Mesendoderm (in vitro differentiated cells): ENCODE data around the gene SLCO2A1.

Source experiments
- DNase-seq: peaks from one replicate; pipeline ENCODE4 v3.0.0; 2013
- H2AK5ac ChIP-seq: 2 replicates; pipeline ENCODE4 v1.6.1; 2013; ENCODE audit warnings: low read length, inconsistent platforms
- H2BK120ac ChIP-seq: 2 replicates; pipeline ENCODE4 v1.6.1; 2013; ENCODE audit warnings: low read depth, mild to moderate bottlenecking, low read length, moderate library complexity, mixed read lengths
- H2BK15ac ChIP-seq: replicated peaks from 2 replicates; pipeline ENCODE4 v1.6.1; 2013; ENCODE audit warnings: low read depth, mild to moderate bottlenecking, moderate library complexity
- H2BK5ac ChIP-seq: 2 replicates; pipeline ENCODE4 v1.6.1; 2013; ENCODE audit warnings: low read length, inconsistent platforms
- H3K18ac ChIP-seq: 2 replicates; pipeline ENCODE4 v1.6.1; 2013; ENCODE audit warnings: mild to moderate bottlenecking, low read length, mixed read lengths
- H3K23ac ChIP-seq: one replicate; pipeline ENCODE4 v1.6.1; 2013; ENCODE audit warnings: low read length
- H3K27ac ChIP-seq: 2 replicates; pipeline ENCODE4 v1.5.1; 2013; ENCODE audit warnings: low read depth, mild to moderate bottlenecking, inconsistent platforms, low read length, moderate library complexity
- H3K27me3 ChIP-seq: 2 replicates; pipeline ENCODE4 v1.6.1; 2013; ENCODE audit warnings: low read length, control low read depth, mild to moderate bottlenecking, inconsistent platforms; ENCODE audit not compliant: insufficient read depth, poor library complexity
- H3K36me3 ChIP-seq: 2 replicates; pipeline ENCODE4 v1.6.1; 2013; ENCODE audit warnings: low read length, inconsistent platforms; ENCODE audit not compliant: control insufficient read depth, insufficient read depth
- H3K4ac ChIP-seq: one replicate; pipeline ENCODE4 v1.6.1; 2013; ENCODE audit warnings: low read depth, mild to moderate bottlenecking, low read length, moderate library complexity
- H3K4me1 ChIP-seq: 2 replicates; pipeline ENCODE4 v1.6.1; 2013; ENCODE audit warnings: low read depth, low read length, inconsistent platforms; ENCODE audit not compliant: control insufficient read depth
- H3K4me2 ChIP-seq: 2 replicates; pipeline ENCODE4 v1.6.1; 2013; ENCODE audit warnings: low read length
- H3K4me3 ChIP-seq: 2 replicates; pipeline ENCODE4 v1.5.1; 2013; ENCODE audit warnings: mild to moderate bottlenecking, low read length
- H3K56ac ChIP-seq: one replicate; pipeline ENCODE4 v1.6.1; 2013; ENCODE audit warnings: low read length
- H3K79me1 ChIP-seq: 2 replicates; pipeline ENCODE4 v1.6.1; 2013; ENCODE audit warnings: low read length, inconsistent platforms
- H3K79me2 ChIP-seq: 2 replicates; pipeline ENCODE4 v1.6.1; 2013; ENCODE audit warnings: mild to moderate bottlenecking, low read length; ENCODE audit not compliant: control insufficient read depth, insufficient read depth
- H3K9ac ChIP-seq: 2 replicates; pipeline ENCODE4 v1.6.1; 2013; ENCODE audit warnings: low read length, inconsistent platforms
- H4K5ac ChIP-seq: one replicate; pipeline ENCODE4 v1.6.1; 2013; ENCODE audit warnings: low read length
- H4K8ac ChIP-seq: one replicate; pipeline ENCODE4 v1.6.1; 2013; ENCODE audit warnings: low read depth, mild to moderate bottlenecking, control low read depth, low read length, moderate library complexity
- WGBS: extraction: QIAGEN DNeasy Blood & Tissue Kit; methylation state at CpG from one replicate; pipeline ENCODE4 v1.1.7; 2013; ENCODE audit warnings: low lambda C conversion rate, missing lambda C conversion rate; ENCODE audit not compliant: insufficient coverage; ENCODE audit errors: extremely low coverage; 5-methylcytosine and 5-hydroxymethylcytosine counted together

Gene SLCO2A1

DNA sequence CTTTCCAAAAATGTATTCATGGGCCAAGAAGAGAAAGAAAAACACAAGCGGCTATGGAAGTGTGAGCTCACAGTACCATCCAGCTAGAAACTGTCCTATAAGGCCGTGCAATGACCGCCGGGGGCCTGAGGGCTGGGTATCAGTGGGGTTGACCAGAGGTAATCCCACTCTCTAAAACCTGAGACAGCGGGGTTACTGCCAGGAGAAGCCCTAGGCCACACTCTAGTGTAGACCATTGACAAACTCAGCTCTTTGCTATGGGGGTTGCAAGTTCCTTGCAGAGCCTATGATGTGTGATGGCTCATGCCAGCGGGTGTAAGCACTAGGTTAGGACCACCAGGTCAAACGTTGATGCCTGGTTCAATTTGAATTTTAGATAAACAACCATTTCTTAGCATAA is 25.9 kb upstream of the SLCO2A1 start:
- WGBS: no CpG with 5 or more reads among the region's 7 CpGs
- no peak overlapping the region for H2BK15ac ChIP-seq
- H4K8ac ChIP-seq: no peak overlapping the region
- no peak for DNase-seq
- no peak overlapping the region for H3K4ac ChIP-seq
- H3K27ac ChIP-seq: no peak overlapping the region
- no peaks in the 10 kb centered on the region for H3K79me1 ChIP-seq
- H3K4me2 ChIP-seq: no peak overlapping the region
- H3K23ac ChIP-seq: no peak overlapping the region
- no peaks in the 10 kb centered on the region for H3K36me3 ChIP-seq
- H3K79me2 ChIP-seq: no peaks in the 10 kb centered on the region
- no peaks in the 10 kb centered on the region for H3K27me3 ChIP-seq
- H3K56ac ChIP-seq: no peak overlapping the region
- H3K9ac ChIP-seq: no peak overlapping the region
- no peak overlapping the region for H3K4me3 ChIP-seq
- no peaks in the 10 kb centered on the region for H3K4me1 ChIP-seq
- no peak overlapping the region for H2BK5ac ChIP-seq
- H2AK5ac ChIP-seq: no peak overlapping the region
- H4K5ac ChIP-seq: no peak overlapping the region
- no peak overlapping the region for H3K18ac ChIP-seq
- no peak overlapping the region for H2BK120ac ChIP-seq

- Histone ChIP-seq H3K23ac (no peak overlapping the region), H3K9ac (no peak overlapping the region), H3K18ac (no peak overlapping the region), H3K79me1 (no peaks in the 10 kb centered on the region), H3K27ac (no peak overlapping the region), H3K79me2 (no peaks in the 10 kb centered on the region), H2BK5ac (no peak overlapping the region), H3K27me3 (no peaks in the 10 kb centered on the region), H2BK120ac (no peak overlapping the region), H3K56ac (no peak overlapping the region), H4K5ac (no peak overlapping the region), H4K8ac (no peak overlapping the region), H3K36me3 (no peaks in the 10 kb centered on the region), H3K4ac (no peak overlapping the region), H2AK5ac (no peak overlapping the region), H2BK15ac (no peak overlapping the region), H3K4me1 (no peaks in the 10 kb centered on the region), H3K4me2 (no peak overlapping the region), H3K4me3 (no peak overlapping the region)
- DNase-seq: no peak
- WGBS: no CpG with 5 or more reads among the region's 3 CpGs
Observed at GRCh38 chr3:134054881-134055280, 25.2 kb upstream of the SLCO2A1 start.

DNA sequence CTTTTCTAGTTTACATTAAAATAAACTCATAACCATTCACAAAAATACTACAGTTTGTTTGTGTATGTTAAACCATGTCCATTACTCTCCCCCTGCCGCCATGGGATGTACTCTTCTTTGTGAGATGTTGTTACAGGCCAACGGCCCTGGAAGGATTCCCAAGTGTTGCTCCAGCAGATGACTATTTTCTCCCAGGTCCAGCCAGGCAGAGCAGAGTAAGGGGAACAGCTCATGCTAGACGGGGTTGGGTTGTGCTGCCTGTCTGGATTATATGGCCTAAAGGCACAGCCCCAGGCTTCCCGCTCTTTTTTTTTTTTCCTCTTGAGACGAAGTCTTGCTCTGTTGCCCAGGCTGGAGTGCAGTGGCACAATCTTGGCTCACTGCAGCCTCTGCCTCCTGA is 24.5 kb upstream of the SLCO2A1 start:
- no peak for DNase-seq
- no peak overlapping the region for H3K4ac ChIP-seq
- H3K4me2 ChIP-seq: no peak overlapping the region
- no peak overlapping the region for H2BK5ac ChIP-seq
- no peak overlapping the region for H2AK5ac ChIP-seq
- H3K36me3 ChIP-seq: no peaks in the 10 kb centered on the region
- H3K4me1 ChIP-seq: no peaks in the 10 kb centered on the region
- no peak overlapping the region for H2BK120ac ChIP-seq
- no peak overlapping the region for H3K27ac ChIP-seq
- H3K27me3 ChIP-seq: no peaks in the 10 kb centered on the region
- no peak overlapping the region for H3K18ac ChIP-seq
- no peaks in the 10 kb centered on the region for H3K79me2 ChIP-seq
- H4K8ac ChIP-seq: no peak overlapping the region
- H3K23ac ChIP-seq: no peak overlapping the region
- no peak overlapping the region for H2BK15ac ChIP-seq
- no CpG with 5 or more reads among the region's 5 CpGs for WGBS
- H3K79me1 ChIP-seq: no peaks in the 10 kb centered on the region
- no peak overlapping the region for H3K56ac ChIP-seq
- H3K4me3 ChIP-seq: no peak overlapping the region
- no peak overlapping the region for H4K5ac ChIP-seq
- H3K9ac ChIP-seq: no peak overlapping the region

GRCh38 chr3:134052370-134052769 is 22.6 kb upstream of the SLCO2A1 start:
- Histone ChIP-seq H3K4ac (no peak overlapping the region), H2BK120ac (no peak overlapping the region), H4K5ac (no peak overlapping the region), H3K4me1 (no peaks in the 10 kb centered on the region), H2BK5ac (no peak overlapping the region), H3K23ac (no peak overlapping the region), H2BK15ac (no peak overlapping the region), H3K79me2 (no peaks in the 10 kb centered on the region), H2AK5ac (no peak overlapping the region), H3K4me3 (no peak overlapping the region), H3K56ac (no peak overlapping the region), H4K8ac (no peak overlapping the region), H3K27ac (no peak overlapping the region), H3K4me2 (no peak overlapping the region), H3K18ac (no peak overlapping the region), H3K27me3 (no peaks in the 10 kb centered on the region), H3K9ac (no peak overlapping the region), H3K79me1 (no peaks in the 10 kb centered on the region), H3K36me3 (no peaks in the 10 kb centered on the region)
- DNase-seq: no peak
- no CpG with 5 or more reads among the region's 4 CpGs for WGBS

- WGBS: no CpG with 5 or more reads among the region's 1 CpG
- Histone ChIP-seq H4K5ac (no peak overlapping the region), H2AK5ac (no peak overlapping the region), H3K27ac (no peak overlapping the region), H3K27me3 (no peaks in the 10 kb centered on the region), H3K4me1 (no peaks in the 10 kb centered on the region), H3K36me3 (no peaks in the 10 kb centered on the region), H3K9ac (no peak overlapping the region), H3K4me2 (no peak overlapping the region), H3K79me2 (no peaks in the 10 kb centered on the region), H3K79me1 (no peaks in the 10 kb centered on the region), H2BK120ac (no peak overlapping the region), H2BK5ac (no peak overlapping the region), H3K4ac (no peak overlapping the region), H3K56ac (no peak overlapping the region), H3K4me3 (no peak overlapping the region), H4K8ac (no peak overlapping the region), H3K23ac (no peak overlapping the region), H2BK15ac (no peak overlapping the region), H3K18ac (no peak overlapping the region)
- no peak for DNase-seq
Observed at GRCh38 chr3:134049676-134050075, 20.0 kb upstream of the SLCO2A1 start.

DNA sequence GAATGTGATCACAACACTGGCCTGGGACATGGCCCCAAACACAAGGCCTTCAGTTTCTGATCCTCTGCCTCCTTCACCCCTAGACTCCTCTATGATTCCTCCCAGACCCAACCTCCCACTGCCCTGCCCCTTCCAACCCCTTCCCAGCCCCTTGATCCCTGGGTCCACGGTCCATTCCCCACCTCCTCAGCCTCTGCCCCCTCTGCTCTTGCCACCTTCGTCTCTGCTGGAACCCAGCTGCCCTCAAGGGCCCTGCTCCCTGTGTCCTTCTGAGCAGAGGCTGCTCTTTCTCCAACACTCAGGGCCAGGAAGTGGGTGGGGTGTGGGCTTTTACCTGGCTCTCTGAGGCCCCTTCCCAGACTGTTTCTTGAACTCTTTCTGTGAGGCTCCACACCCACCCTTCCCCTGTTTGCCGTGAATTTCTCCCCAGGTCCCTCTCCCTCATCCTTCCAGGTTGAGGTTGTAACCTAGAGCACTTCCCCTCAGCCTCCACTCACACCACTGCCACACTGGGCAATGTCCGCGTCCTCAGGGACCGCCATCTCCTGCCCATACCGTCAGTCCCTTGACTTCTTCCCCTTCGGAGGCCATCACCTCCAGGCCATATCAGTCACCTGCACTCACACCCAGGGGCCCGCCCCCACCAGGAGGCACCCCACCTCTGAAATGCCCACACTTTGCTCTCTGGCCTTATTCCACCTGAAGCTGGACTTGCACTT is 18.7 kb upstream of the SLCO2A1 start:
- H3K23ac ChIP-seq: no peak overlapping the region
- H3K18ac ChIP-seq: no peak overlapping the region
- H3K4me3 ChIP-seq: no peak overlapping the region
- H3K4ac ChIP-seq: no peak overlapping the region
- no peaks in the 10 kb centered on the region for H3K27me3 ChIP-seq
- no peak overlapping the region for H4K5ac ChIP-seq
- H2BK120ac ChIP-seq: no peak overlapping the region
- no CpG with 5 or more reads among the region's 9 CpGs for WGBS
- DNase-seq: no peak
- H3K27ac ChIP-seq: no peak overlapping the region
- no peak overlapping the region for H3K4me2 ChIP-seq
- H3K56ac ChIP-seq: no peak overlapping the region
- H2BK5ac ChIP-seq: no peak overlapping the region
- no peak overlapping the region for H2AK5ac ChIP-seq
- no peaks in the 10 kb centered on the region for H3K36me3 ChIP-seq
- H4K8ac ChIP-seq: no peak overlapping the region
- no peaks in the 10 kb centered on the region for H3K79me1 ChIP-seq
- no peaks in the 10 kb centered on the region for H3K4me1 ChIP-seq
- no peak overlapping the region for H3K9ac ChIP-seq
- H3K79me2 ChIP-seq: no peaks in the 10 kb centered on the region
- no peak overlapping the region for H2BK15ac ChIP-seq
